HuH-7.5 (cell line): ENCODE measurements around the gene SAPCD1.
"Not testable (repeated sequence)": the region's sequence is repeated elsewhere in the genome, so short reads cannot be mapped to it uniquely, and the experiment has no call there.

ENCODE experiments used
- DNase-seq: peaks from one replicate; pipeline ENCODE4 v3.0.0; 2011; ENCODE audit warnings: low spot score

The SAPCD1 gene

DNA sequence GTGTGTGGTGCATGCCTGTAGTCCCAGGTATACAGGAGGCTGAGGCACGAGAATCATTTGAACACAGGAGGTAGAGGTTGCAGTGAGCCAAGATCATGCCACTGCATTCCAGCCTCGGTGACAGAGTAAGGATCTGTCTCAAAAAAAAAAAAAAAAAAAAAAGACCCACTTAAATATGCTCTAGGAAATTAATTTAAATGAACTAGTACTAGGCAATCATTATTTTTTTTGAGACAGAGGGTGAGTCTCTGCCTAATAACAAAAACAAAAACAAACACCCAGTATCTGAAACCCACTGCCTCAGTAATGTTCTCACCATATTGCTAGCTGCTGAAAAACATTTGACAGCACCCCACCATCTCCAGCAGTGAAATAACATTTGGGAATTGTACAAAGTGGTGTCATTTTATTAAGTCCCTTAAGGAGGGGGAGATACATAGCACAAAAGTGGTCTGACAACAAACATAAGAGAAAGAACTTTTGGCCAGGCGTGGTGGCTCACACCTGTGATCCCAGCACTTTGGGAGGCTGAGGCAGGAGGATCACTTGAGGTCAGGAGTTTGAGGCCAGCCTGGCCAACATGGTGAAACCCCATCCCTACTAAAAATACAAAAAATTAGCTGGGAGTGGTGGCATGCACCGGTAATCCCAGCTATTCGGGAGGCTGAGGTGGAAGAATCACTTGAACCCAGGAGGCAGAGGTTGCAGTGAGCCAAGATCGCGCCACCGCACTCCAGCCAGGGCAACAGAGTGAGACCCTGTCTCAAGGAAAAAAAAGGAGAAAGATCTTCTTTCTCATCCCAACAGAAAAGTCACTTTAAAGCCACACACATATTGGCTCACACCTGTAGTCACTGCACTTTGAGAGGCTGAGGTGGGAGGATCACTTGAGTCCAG is 38.8 kb downstream of the SAPCD1 start:
- DNase-seq = not testable (repeated sequence)

DNA sequence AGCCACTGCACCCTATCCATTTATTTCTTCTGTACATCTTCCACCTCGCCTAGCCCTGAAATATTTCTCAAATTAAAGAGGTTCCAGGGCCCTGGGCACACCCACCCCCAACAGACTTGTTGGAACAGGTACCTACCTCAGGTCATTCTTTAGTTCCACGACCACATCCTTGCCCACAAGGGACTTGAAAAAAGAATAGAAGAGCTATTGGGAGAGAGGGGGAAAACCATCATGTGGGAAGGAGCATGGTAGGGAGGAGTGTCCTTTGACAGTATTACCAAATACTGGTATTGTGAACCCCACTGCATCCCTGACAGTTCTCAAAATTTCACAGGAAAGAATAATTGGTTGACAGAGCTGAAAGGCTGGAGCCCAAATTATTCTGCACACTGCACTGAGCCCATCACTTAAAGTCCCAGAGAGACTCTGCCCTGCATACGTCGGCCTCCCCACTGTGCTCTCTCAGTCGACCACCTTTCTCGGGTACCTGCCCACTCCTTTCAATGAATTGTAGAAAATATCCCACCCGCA is 43.5 kb downstream of the SAPCD1 start:
- DNase-seq = no peak

DNA sequence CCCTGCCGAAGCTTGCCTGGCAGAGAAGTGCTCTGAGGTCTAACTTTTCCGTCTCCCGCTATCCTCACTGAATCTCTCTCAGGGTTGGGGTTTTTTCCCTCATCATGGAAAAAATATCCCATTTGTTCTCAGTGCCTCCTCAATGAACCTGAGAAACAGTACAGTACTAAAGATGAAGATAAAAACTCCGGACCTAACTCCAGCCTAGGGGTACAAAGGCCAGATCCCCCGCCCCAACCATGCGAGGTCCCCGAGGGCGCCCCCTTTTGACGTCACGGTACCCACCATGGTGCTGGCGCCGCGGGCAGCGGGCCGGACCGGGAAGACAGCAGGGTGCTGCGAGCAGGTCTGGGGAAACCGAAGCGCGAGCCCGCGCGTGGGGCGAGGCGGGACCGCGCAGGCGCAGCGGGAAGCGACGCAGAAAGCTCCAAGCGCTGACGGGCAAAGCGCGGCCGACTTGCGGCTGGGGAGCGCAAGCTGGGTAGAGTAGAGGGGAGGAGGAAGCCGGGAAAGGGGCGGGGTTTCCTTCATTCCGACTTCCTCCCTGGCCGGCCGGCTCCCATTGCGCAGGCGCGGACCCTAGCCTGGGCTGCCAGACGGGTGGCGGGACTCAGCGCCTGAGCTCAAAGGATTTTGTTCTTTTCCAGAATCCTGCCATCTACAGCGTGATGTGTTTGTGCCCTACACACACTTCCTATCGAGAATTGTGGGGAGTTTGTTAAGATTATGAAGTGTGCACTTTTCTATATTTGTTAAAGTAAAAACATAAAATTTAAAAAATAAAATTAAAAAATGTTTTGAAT is 44.2 kb downstream of the SAPCD1 start, which contains the start of gene LSM2:
TSS of gene LSM2 (minus strand) at position 497 of the 803 bp plus-strand sequence. CDS start at position 288, 209 bp downstream.
- peak; percentile 93 for DNase-seq

DNA sequence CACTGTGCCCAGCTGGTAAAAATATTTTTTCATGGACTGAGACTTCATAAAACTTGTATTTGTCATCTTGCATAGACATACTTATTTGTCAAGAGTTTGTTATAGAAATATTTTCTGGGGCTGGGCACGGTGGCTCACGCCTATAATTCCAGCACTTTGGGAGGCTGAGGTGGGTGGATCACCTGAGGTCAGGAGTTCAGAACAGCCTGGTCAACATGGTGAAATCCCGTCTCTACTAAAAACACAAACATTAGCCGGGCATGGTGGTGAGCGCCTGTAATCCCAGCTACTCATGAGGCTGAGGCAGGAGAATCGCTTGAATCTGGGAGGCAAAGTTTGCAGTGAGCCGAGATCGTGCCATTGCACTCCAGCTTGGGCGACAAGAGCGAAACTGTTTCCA is 46.1 kb downstream of the SAPCD1 start:
- not testable (repeated sequence) for DNase-seq

DNA sequence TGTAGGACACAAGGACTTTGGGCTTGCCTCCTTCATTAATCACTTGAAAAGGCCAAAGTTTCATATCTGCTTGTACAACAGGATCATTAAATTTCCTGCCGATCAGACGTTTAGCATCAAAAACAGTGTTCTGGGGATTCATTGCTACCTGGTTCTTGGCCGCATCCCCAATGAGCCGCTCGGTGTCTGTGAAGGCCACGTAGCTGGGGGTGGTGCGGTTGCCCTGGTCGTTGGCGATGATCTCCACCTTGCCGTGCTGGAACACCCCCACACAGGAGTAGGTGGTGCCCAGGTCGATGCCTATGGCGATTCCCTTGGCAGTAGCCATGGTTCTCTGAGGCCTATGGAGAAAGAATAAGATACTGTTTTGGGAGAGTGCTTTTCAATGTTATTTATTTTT is 49.2 kb downstream of the SAPCD1 start:
- DNase-seq = no peak

DNA sequence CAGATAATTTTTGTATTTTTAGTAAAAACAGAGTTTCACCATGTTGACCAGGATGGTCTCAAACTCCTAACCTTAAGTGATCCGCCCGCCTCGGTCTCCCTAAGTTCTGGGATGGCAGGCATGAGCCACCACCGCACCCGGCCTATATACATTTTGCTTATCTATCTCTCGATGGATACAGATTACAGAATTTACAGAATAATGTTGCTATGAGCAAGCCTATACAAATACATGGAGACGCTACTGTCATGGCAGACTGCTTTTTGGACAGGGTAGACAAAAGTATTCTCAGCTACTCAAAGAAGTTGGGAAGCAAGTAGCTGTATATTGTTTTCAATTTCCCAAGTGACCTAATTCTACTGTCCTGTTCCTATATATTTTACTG is 51.0 kb downstream of the SAPCD1 start:
- no peak for DNase-seq
